C4-2B (cell line): ENCODE measurements around the gene ETV6.

ENCODE experiments used
- H3K27ac ChIP-seq: fragments of 450-650 bp; 2 replicates; pipeline ENCODE4 v1.5.1; 2017
- ZFX ChIP-seq: fragments of 450-650 bp; IDR thresholded peaks from 2 replicates; pipeline ENCODE4 v1.6.1; 2017
- TF ChIP-seq, protein P1 (sequence below): fragments of 450-650 bp; conservative IDR thresholded peaks from 2 replicates; pipeline ENCODE4 v1.5.1; 2017; ENCODE audit warnings: mild to moderate bottlenecking

ETV6 gene

DNA sequence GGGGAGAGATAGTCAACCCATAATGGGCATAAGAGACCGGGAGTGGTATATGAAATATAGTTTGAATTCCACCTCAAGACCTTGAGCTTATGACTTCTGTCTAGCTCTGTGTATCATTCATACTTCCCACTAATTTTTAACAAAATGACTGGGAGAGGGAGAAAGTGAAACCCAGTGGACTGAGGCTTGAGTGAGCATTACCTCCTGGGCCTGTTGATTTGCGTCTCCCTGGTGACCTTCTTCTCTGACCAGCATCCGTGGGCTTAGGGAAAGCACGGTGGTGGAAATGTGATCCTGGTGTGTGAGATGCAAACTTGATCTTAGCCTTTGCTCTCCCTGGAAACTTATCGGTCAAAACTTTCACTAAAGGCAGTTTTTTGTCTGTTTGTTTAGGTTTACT lies 213.3 kb downstream of the ETV6 start:
- TF ChIP-seq, protein P1, sequence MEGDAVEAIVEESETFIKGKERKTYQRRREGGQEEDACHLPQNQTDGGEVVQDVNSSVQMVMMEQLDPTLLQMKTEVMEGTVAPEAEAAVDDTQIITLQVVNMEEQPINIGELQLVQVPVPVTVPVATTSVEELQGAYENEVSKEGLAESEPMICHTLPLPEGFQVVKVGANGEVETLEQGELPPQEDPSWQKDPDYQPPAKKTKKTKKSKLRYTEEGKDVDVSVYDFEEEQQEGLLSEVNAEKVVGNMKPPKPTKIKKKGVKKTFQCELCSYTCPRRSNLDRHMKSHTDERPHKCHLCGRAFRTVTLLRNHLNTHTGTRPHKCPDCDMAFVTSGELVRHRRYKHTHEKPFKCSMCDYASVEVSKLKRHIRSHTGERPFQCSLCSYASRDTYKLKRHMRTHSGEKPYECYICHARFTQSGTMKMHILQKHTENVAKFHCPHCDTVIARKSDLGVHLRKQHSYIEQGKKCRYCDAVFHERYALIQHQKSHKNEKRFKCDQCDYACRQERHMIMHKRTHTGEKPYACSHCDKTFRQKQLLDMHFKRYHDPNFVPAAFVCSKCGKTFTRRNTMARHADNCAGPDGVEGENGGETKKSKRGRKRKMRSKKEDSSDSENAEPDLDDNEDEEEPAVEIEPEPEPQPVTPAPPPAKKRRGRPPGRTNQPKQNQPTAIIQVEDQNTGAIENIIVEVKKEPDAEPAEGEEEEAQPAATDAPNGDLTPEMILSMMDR = no peak
- no peak for TF ChIP-seq ZFX
- no peak overlapping the region for H3K27ac ChIP-seq

DNA sequence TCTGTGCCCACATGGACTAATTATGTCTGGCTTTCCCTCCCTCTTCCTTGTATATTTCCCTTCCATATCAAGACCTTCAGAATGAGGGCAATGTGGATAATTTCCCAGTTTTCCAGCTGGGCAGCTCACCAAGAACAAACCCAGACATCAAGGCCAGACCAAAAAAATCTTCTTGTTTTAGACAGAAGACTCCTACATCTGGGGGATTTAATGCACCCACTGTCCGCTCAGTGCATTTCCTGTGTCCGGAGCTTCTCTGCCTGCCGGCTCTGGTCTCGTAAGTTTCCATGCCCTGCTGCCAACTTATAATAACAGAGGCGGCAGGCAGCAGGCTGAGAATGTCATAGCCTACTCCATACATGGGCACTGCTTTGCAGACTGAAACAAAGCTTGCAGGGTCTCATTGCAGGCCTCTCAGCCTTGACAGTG lies 214.0 kb downstream of the ETV6 start:
- TF ChIP-seq, protein P1 = no peak
- TF ChIP-seq ZFX = no peak
- H3K27ac ChIP-seq = no peak overlapping the region; the same call in 1 of the 2 replicates

DNA sequence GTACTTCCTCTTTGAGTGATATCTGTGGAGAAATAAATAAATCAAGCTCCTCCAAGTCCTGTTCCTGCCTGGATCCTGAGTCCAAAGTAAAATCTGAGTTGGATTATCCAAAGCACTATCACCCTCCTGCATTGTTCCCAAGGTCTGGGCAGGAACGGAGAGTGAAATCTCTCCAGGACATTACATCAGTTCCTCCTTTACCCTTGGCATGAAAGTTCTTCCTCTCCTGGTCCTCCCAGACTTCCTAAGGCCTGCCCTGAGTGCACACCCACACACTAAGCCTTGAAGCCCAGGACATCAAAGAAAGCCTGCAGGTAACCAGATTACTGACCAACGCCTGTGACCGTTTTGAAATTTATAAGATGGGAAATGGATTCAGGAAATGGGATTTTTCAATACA lies 214.5 kb downstream of the ETV6 start:
- TF ChIP-seq, protein P1 = no peak
- TF ChIP-seq ZFX = no peak
- no peak overlapping the region; the same call in 1 of the 2 replicates for H3K27ac ChIP-seq

DNA sequence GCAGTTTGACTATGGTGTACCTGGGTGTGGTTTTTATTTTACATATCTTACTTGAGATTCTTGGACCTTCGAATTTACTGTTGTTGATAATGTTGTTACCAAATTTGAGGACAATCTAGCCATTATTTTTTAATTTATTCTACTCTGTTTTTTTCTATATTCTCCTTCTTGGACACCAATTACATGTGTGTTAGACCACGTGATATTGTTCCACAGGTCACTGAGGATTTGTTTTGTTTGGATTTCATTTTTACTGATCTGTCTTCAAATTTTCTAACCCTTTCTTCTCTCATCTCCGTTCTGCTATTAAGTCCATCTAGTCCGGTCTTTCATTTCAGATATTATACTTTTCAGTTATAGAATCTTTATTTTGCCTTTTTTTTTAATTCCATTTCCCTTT lies 216.3 kb downstream of the ETV6 start:
- H3K27ac ChIP-seq = no peak overlapping the region
- TF ChIP-seq ZFX = no peak
- TF ChIP-seq, protein P1 = no peak

DNA sequence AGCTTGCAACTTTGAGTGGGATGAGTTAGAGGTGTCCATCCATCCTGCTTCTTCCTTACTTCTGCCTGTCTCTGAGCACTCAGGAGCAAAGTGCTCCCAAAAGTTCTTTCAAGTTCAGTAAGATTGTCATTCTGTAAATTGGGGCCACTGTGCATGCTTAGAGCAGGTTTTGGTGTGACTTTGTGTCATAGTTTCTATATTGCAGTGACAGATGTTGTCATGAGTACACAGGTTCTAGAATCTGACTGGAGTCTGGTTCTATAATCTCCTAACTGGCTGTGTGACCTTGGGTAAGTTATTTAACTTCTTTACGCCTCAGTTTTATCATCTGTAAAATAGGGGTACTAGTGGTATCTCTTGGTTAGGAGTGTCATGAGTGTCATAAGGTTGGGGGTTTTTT lies 218.6 kb downstream of the ETV6 start:
- no peak for TF ChIP-seq ZFX
- TF ChIP-seq, protein P1 = no peak
- H3K27ac ChIP-seq = no peak overlapping the region

DNA sequence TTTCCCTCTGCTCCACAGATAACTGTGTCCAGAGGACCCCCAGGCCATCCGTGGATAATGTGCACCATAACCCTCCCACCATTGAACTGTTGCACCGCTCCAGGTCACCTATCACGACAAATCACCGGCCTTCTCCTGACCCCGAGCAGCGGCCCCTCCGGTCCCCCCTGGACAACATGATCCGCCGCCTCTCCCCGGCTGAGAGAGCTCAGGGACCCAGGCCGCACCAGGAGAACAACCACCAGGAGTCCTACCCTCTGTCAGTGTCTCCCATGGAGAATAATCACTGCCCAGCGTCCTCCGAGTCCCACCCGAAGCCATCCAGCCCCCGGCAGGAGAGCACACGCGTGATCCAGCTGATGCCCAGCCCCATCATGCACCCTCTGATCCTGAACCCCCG lies 219.9 kb downstream of the ETV6 start:
- TF ChIP-seq, protein P1 = no peak
- no peak for TF ChIP-seq ZFX
- H3K27ac ChIP-seq = no peak overlapping the region

DNA sequence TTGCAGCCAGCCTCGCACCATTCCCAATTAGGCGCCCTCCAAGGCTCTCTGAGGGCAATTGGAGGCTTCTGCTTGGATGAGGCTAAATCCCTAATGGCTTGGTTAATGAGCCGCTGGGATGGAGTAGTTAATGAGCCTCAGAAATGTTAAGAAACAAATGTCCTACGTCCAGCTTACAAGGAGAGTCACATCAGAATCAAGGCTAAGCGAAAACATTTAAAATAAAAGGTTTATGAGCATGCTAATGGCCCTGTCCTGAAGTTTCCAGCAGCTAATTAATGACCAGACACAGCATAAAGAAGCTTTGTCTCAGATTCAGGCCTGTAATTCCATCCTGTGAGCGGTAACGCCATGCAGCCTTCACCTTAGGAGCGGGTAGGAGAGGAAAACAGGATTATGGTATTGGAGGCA lies 220.6 kb downstream of the ETV6 start:
- no peak overlapping the region for H3K27ac ChIP-seq
- no peak for TF ChIP-seq ZFX
- TF ChIP-seq, protein P1 = no peak
